ENCODE measurements around the gene ZNF546.
A peak's percentile ranks its signal among the peaks of the same experiment; 100 is the strongest.

ZNF546 gene

DNA sequence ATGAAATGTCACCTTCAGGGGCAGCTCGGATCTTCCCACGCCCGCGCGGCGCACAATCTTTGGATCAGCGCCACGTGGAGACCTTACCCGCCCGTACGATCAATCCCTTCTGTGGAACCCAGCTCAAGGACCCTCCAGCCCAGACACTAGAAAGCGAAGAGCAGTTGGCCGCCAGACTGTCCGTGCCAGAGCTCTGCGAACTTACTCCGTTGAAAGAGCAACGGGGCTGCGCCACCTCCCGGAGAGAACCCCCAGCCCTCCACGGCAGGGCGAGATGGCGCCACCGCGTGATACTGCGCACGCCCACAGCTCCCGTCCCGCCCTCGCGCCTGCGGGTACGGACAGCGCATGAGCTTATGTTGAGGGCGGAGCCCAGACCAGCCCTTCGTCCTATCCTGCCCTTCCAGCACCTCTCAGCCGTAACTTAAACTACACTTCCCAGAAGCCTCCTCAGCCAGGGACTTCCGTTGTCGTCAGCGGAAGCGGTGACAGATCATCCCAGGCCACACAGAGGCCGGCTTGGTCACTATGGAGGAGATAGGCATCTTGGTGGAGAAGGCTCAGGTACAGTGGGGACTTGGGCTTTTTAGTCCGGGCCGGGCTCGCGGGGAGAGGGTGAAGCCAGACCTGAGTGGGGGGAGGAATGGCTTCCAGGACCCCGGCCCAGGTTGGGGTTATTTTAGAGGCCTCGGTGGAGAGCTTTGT, 26.0 kb upstream of the ZNF546 start, which contains the start of gene PSMC4:
TSS of gene PSMC4 (plus strand) at position 491 of the 705 bp plus-strand sequence. CDS start at position 529, 38 bp downstream.
- H3K27me3 Mint-ChIP-seq: no peaks in the 10 kb centered on the region
- DNase-seq (peak; percentile 99), ATAC-seq (peak; percentile 97)
- peak within 1 kb of the TSS; percentile 95 to 97 for H3K4me3 Mint-ChIP-seq
- H3K4me1 Mint-ChIP-seq: peaks cover 71% of the 10 kb centered on the region
- H3K9me3 Mint-ChIP-seq: no peaks in the 10 kb centered on the region
- H3K27ac Mint-ChIP-seq: peak within 1 kb of the TSS; percentile 98

DNA sequence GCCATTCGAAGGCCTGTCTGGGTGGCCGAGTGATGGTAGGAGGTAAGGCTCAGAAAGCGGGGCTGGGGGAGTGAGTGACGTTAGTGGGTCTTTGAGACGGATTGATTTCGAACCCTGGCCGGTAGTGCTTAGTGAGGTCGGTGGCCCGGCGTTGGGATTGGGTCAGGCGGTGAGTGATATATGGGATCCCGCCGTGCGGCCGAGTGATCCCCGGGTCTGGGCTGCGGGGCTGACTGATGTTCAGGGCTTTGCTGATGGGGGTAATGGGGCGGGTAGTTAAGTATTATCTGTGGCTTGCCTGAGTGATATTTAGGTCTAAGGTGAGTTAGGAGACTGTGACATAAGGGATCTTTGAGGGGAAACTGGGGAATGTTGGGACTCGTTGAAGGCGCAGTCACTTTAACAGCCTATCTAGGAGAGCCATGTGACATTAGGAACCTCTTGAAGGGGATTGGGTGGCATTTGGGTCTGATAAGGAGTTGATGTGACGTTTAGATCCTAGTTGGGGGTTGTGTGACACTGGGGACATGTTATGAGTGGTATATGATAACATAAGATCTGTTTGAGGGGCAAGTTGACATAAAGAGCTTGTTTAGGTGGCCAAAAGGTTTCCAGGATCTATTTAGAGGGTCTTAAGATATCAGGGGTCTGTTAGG, 25.4 kb upstream of the ZNF546 start:
- H3K4me1 Mint-ChIP-seq: peaks cover 71% of the 10 kb centered on the region
- ATAC-seq: no peak
- peak overlapping the region; percentile 98 for H3K27ac Mint-ChIP-seq
- no peaks in the 10 kb centered on the region for H3K9me3 Mint-ChIP-seq
- H3K27me3 Mint-ChIP-seq: no peaks in the 10 kb centered on the region
- H3K4me3 Mint-ChIP-seq: peak overlapping the region; percentile 95 to 97
- DNase-seq: no peak

DNA sequence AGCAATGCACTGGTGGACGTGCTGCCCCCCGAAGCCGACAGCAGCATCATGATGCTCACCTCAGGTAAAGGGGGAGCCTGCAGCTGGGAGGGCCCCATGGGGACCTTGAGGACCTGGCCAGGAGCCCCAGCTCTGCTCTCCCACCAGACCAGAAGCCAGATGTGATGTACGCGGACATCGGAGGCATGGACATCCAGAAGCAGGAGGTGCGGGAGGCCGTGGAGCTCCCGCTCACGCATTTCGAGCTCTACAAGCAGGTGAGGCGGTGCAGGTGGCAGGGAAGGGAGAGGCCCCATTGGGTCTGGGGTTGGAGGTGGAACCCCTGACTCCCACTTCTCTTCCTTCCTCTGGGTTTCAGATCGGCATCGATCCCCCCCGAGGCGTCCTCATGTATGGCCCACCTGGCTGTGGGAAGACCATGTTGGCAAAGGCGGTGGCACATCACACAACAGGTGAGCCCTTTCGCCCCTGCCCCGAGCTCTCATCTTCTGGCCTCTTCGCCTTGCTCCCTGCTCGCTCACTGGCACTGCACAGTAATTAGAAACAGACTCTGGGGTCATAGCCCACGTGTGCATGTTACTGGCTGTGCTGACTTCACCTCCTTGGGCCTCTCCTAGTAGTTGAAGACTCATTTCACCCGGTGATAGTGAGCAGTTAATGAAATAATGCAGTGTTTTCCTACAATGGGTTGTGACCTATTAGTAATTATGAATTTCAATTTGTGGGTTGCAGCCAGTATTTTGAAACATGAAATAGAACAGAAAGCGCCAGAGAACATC, 22.3 kb upstream of the ZNF546 start:
- Mint-ChIP-seq H3K4me3 (no peak overlapping the region), H3K27me3 (no peaks in the 10 kb centered on the region), H3K27ac (no peak overlapping the region), H3K9me3 (no peaks in the 10 kb centered on the region), H3K4me1 (peaks cover 43% of the 10 kb centered on the region)
- DNase-seq (no peak), ATAC-seq (no peak)

GRCh38 chr19:39982883-39983282, 14.0 kb upstream of the ZNF546 start:
- no peak for ATAC-seq
- DNase-seq: no peak
- H3K27me3 Mint-ChIP-seq: no peaks in the 10 kb centered on the region
- no peak overlapping the region for H3K27ac Mint-ChIP-seq
- H3K4me3 Mint-ChIP-seq: no peak overlapping the region
- peaks cover 26 to 27% of the 10 kb centered on the region in 2 donors for H3K9me3 Mint-ChIP-seq
- H3K4me1 Mint-ChIP-seq: peaks cover 9% of the 10 kb centered on the region

DNA sequence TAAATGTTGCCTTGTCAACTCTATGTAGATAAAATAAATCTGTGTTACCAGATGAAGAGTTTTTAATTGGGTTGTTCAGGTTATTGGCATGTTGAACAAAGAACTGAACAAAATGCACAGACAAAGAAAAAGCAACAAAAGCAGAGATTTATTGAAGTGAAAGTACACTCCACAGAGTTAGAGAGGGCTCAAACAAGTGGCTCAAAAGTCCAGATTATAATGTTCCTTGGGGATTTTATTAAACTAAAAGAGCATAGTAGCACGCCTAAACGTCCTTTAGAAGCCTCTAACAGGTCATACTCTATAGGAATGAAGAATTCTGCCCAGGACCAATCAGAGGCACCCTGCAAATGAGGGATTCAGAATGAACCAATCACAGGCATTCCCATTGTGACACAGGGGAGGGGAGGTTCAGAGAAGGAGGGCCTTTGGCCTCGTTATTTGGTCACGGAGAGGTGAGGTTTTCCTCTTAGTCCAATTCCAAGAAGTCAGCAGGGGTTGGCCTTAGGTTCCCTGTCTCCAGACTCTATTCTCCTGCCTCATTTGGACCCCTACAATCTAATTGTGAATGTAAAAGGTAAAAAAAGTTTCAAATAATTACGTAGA, 13.1 kb upstream of the ZNF546 start:
- peaks cover 9% of the 10 kb centered on the region for H3K4me1 Mint-ChIP-seq
- DNase-seq (no peak), ATAC-seq (no peak)
- peaks cover 27 to 29% of the 10 kb centered on the region in 2 donors for H3K9me3 Mint-ChIP-seq
- H3K4me3 Mint-ChIP-seq: no peak overlapping the region
- H3K27ac Mint-ChIP-seq: no peak overlapping the region
- H3K27me3 Mint-ChIP-seq: no peaks in the 10 kb centered on the region

DNA sequence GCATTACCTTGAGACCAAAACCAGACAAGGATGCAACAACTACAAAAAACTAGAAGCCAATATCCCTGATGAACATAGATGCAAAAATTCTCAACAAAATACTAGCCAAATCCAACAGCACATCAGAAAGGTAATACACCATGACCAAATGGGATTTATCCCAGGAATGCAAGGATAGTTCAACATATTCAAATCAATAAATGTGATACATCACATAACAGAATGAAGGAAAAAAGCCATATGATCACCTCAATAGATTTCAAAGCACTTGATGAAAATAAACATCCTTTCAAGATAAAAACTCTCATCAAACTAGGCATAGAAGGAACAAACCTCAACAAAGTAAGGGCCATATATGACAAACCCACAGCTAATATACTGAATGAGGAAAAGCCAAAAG, 10.2 kb upstream of the ZNF546 start:
- Mint-ChIP-seq H3K27ac (no peak overlapping the region), H3K4me1 (peaks cover 28% of the 10 kb centered on the region), H3K9me3 (peaks cover 27 to 29% of the 10 kb centered on the region in 2 donors), H3K27me3 (no peaks in the 10 kb centered on the region), H3K4me3 (no peak overlapping the region)
- ATAC-seq (no peak), DNase-seq (no peak)

- Mint-ChIP-seq H3K27me3 (no peaks in the 10 kb centered on the region), H3K27ac (no peak overlapping the region), H3K4me1 (peaks cover 33% of the 10 kb centered on the region), H3K4me3 (no peak overlapping the region), H3K9me3 (peaks cover 27 to 29% of the 10 kb centered on the region in 2 donors)
- DNase-seq: no peak
- no peak for ATAC-seq
These were observed 9.7 kb upstream of the ZNF546 start for GRCh38 chr19:39987167-39987566.

DNA sequence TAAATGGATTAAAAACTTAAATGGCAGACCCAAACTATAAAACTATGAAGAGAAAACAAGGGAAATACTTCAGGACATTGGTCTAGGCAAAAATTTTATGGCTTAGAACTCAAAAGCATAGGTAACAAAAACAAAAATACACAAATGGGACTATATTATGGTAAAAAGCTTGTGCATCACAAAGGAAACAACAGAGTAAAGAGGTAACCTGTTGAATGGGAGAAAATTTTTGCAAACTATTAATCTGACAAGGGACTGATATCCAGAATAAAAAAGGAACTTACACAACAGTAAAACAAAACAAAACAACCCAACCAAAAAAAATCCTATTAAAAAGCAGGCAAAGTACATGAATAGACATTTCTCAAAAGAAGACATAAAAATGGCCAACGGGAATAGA, 9.3 kb upstream of the ZNF546 start:
- Mint-ChIP-seq H3K4me3 (no peak overlapping the region), H3K27ac (no peak overlapping the region), H3K27me3 (no peaks in the 10 kb centered on the region), H3K4me1 (peaks cover 38% of the 10 kb centered on the region), H3K9me3 (peaks cover 27 to 32% of the 10 kb centered on the region in 2 donors)
- ATAC-seq (no peak), DNase-seq (no peak)

- DNase-seq (no peak), ATAC-seq (no peak)
- H3K27ac Mint-ChIP-seq: no peak overlapping the region
- no peaks in the 10 kb centered on the region for H3K27me3 Mint-ChIP-seq
- no peak overlapping the region for H3K4me3 Mint-ChIP-seq
- H3K9me3 Mint-ChIP-seq: peaks cover 13 to 24% of the 10 kb centered on the region in 2 donors
- peaks cover 62% of the 10 kb centered on the region for H3K4me1 Mint-ChIP-seq
These were observed 3.3 kb upstream of the ZNF546 start for GRCh38 chr19:39993605-39994004.

GRCh38 chr19:39994361-39994760, 2.5 kb upstream of the ZNF546 start:
- ATAC-seq (no peak), DNase-seq (no peak)
- Mint-ChIP-seq H3K27me3 (no peaks in the 10 kb centered on the region), H3K4me1 (peaks cover 62% of the 10 kb centered on the region), H3K9me3 (peaks cover 13 to 24% of the 10 kb centered on the region in 2 donors), H3K4me3 (no peak overlapping the region), H3K27ac (no peak overlapping the region)

DNA sequence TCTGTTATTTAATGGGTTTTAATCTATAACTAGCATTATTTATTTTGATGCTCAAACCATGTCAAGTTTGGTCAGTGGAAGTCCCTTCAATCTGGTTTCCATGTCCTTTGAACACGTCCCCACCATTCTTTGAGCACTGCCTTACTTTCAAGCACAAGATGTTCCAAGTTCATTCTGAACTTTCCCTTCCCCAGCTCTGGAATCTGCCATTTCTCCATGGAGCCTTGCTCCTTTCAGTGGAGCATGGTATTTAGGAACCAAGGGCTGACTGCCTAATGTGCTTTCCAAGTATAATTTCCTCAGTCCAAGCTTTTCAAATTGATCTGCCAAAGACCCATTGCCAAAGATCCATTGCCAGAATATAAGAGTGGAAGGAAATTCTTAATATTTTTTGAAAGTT, 1.1 kb upstream of the ZNF546 start:
- H3K27me3 Mint-ChIP-seq: no peaks in the 10 kb centered on the region
- ATAC-seq (no peak), DNase-seq (no peak)
- no peak overlapping the region for H3K27ac Mint-ChIP-seq
- peaks cover 13 to 24% of the 10 kb centered on the region in 2 donors for H3K9me3 Mint-ChIP-seq
- H3K4me3 Mint-ChIP-seq: peak overlapping the region; percentile 66 to 96
- peaks cover 52% of the 10 kb centered on the region for H3K4me1 Mint-ChIP-seq

DNA sequence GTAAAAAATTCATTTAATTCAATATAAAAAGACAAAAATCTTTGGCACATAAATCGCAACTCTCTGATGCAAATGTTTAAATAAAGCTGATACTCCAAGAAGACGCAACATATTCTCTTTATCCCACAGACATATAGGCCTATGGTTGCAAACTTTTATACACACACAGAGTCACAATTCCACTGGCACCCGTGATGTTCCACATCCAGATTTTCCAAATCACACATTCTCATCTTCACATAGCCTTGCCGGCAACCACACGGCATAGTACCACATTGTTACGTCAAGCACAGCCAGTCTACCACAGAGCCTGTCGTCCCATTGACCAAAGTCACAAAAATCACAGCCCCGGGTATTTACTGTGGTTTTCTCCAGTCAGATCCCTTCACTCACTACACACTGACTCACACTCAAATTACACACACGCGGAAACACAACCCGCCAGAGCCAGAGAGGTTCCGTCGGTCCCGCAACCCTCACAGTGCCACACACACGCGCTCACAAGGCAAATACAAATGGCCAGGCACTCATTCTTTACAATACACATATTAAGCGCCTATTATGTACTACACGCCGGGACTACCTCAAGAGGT, 546 bp upstream of the ZNF546 start:
- H3K4me1 Mint-ChIP-seq: peaks cover 47% of the 10 kb centered on the region

GRCh38 chr19:39997638-39998216, 867 bp downstream of the ZNF546 start:
- peak; percentile 63 for ATAC-seq

More for the DNA sequence above, 546 bp upstream of the ZNF546 start:
- H3K9me3 Mint-ChIP-seq: peaks cover 13 to 24% of the 10 kb centered on the region in 2 donors
- H3K27me3 Mint-ChIP-seq: no peaks in the 10 kb centered on the region
- peak overlapping the region; percentile 96 to 99 for H3K27ac Mint-ChIP-seq
- peak in 1 of 2 donors; percentile 65 for DNase-seq
- peak overlapping the region; percentile 92 to 96 for H3K4me3 Mint-ChIP-seq
- ATAC-seq: peak; percentile 76

DNA sequence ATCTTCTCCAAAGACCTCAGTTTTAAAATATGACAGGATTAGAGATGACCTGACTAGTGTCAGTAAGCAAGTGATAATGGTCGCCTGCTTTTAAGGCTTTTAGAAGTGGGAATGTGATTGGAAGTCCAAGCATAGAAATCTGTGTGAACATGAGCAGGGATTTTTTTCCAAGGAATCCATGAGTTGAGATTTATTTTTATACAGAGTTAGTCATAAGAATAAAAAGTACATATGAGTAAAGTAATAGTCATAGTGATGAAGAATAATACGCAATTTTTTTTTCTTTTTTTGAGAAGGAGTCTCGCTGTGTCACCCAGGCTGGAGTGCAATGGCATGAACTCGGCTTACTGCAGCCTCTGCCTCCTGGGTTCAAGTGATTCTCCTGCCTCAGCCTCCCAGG, 1.6 kb downstream of the ZNF546 start:
- Mint-ChIP-seq H3K9me3 (peaks cover 8 to 14% of the 10 kb centered on the region in 2 donors), H3K4me1 (peaks cover 27% of the 10 kb centered on the region), H3K27me3 (no peaks in the 10 kb centered on the region), H3K4me3 (peak overlapping the region in 1 of 2 donors; percentile 96), H3K27ac (no peak overlapping the region)
- no peak for DNase-seq
- no peak for ATAC-seq

More at GRCh38 chr19:39997638-39998216, 867 bp downstream of the ZNF546 start:
- peaks cover 12 to 20% of the 10 kb centered on the region in 2 donors for H3K9me3 Mint-ChIP-seq
- peak in 1 of 2 donors; percentile 56 for DNase-seq
- no peaks in the 10 kb centered on the region for H3K27me3 Mint-ChIP-seq
- peak overlapping the region; percentile 96 to 99 for H3K27ac Mint-ChIP-seq
- peaks cover 33% of the 10 kb centered on the region for H3K4me1 Mint-ChIP-seq
- H3K4me3 Mint-ChIP-seq: peak overlapping the region; percentile 92 to 96

Measured in stimulated activated naive CD8-positive, alpha-beta T cell treated with anti-CD3 and anti-CD28 coated beads, Interleukin-15, amount 100 ng/mL, for 72 hours (primary cell).